GM19395 (cell line): ENCODE measurements around the gene CAPN7.

Source experiments
- ATAC-seq: cut with Tn5 transposase; IDR thresholded peaks from one replicate; pipeline ENCODE4 v1.9.1; 2021; ENCODE audit warnings: mild to moderate bottlenecking, moderate library complexity; ENCODE audit not compliant: unreplicated experiment

CAPN7 gene

DNA sequence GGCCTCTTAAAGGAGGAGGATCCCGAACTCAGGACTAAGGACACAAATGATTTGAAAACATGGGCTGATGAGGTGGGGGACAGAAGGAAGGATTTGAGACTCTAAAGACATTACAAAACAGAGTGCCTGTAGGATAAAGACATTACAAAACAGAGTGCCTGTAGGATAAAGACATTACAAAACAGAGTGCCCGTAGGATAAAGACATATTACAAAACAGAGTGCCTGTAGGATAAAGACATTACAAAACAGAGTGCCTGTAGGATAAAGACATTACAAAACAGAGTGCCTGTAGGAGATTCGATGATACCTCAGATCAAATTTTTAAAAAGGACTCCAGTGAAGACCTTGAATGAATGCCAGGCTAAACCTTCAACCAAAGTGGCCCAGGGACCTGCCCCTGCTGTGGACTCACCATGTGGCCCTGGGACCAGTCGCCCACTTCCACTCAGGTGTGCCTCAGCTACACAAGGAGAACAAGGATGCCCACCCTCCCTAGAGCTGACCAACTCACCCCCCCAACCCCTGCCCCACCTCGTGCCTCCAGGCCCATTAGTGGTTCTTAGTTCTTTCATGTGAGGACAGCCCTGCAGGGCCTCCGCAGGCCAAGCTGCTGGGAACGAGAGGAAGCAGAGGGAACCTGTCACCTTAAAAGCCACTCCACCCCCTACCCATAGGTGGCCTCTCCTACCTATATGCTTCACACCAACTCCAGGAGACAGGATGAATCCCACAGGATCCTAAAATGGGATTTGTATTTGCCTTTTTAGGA is 66.6 kb downstream of the CAPN7 start:
- ATAC-seq = no peak

GRCh38 chr3:15273227-15273626 is 67.2 kb downstream of the CAPN7 start:
- no peak for ATAC-seq

- no peak for ATAC-seq
Measured at GRCh38 chr3:15276028-15276724, 70.1 kb downstream of the CAPN7 start.

- no peak for ATAC-seq
Measured at GRCh38 chr3:15277861-15278500, 71.9 kb downstream of the CAPN7 start.

GRCh38 chr3:15279205-15279604 is 73.2 kb downstream of the CAPN7 start:
- no peak for ATAC-seq

DNA sequence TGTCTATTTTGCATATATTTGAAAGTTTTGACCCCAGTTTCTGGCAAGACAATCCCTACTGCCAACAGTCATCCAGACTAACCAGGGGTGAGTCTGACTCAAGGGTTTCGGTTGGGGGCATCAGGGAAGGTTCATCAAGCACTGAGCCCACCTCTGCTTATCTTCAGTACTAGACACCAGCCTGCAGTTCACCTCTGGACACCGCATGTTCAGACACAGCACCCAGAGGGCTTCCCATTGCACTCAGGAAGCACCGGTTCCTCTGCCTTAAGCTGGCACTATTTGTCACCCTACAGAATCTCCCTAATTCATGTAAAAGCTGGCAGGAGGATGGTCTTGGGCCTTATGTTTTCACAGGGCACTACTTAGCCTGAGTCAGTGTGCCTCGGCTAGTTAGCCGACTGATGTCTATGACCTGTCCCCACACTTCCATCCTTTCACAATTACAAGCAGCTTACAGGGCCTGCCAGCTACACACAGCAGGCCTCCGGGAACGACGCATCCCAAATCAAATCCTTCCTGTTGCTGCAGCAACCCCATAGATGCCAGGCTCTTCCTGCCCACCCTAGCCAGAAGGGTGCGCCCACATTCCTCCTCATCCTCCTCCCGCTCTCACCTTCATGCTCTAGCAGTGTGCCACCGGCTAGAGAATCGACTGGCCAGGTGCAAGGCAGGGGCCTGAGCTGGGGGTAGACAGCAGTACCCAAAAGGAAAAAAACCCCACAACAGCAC is 73.8 kb downstream of the CAPN7 start:
- no peak for ATAC-seq

DNA sequence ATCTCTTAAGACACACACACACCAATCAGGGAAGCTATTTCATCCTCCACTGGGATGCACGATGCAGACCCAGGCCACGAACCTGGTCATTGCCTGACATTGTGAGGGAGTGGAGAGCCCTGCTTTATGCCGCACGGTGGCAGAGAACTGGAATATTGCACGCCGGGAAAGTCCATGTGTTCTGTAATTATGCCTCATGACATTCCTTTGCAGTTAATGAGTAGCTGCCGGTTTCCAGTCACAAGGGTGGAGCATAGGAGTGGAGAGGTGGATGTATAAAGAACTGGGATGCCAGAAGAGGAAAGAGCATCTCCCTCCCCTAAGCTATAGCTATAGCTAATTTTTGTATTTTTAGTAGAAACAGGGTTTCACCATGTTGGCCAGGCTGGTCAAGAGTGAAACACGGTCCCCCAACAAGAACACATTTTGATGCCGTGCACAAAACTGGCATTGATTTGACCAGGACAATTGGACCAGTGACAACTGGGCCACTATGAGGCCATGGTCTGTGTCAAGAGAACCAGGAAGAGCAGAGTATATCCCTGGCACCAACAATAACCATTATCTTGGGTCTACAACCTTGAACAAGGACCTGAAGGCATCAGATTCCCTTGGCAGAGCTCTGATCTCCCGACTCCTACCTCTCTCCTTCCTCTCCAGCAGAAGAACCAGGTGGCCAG is 74.9 kb downstream of the CAPN7 start:
- no peak for ATAC-seq

DNA sequence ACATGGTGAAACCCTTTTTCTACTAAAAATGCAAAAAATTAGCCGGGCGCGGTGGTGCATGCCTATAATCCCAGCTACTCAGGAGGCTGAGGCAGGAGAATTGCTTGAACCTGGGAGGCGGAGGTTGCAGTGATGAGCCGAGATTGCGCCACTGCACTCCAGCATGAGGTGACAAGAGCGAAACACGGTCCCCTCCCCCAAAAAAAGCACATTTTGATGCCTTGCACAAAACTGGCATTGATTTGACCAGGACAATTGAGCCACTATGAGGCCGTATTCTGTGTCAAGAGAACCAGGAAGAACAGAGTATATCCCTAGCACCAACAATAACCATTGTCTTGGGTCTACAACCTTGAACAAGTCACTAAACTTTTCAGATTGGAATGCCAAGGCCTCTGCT is 75.8 kb downstream of the CAPN7 start:
- no peak for ATAC-seq

DNA sequence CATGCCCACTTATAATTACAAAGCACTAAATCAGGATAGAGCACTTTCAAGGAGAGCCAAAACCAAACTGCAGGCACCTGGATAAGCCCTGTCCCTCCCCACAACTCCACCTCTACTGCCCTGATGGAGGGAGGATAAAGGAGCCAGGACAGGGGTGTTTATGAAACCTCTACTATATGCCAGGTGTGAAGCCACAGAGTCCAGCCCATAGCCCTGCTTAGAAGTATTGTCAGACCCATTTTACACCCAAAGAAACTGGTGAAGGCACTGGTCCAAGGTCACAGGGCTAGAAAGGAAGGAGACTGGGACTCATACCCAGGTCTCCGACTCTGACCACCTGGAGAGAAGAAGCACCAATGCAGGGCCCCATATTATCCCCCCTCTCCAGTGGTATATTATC is 77.7 kb downstream of the CAPN7 start:
- peak; percentile 61 for ATAC-seq

DNA sequence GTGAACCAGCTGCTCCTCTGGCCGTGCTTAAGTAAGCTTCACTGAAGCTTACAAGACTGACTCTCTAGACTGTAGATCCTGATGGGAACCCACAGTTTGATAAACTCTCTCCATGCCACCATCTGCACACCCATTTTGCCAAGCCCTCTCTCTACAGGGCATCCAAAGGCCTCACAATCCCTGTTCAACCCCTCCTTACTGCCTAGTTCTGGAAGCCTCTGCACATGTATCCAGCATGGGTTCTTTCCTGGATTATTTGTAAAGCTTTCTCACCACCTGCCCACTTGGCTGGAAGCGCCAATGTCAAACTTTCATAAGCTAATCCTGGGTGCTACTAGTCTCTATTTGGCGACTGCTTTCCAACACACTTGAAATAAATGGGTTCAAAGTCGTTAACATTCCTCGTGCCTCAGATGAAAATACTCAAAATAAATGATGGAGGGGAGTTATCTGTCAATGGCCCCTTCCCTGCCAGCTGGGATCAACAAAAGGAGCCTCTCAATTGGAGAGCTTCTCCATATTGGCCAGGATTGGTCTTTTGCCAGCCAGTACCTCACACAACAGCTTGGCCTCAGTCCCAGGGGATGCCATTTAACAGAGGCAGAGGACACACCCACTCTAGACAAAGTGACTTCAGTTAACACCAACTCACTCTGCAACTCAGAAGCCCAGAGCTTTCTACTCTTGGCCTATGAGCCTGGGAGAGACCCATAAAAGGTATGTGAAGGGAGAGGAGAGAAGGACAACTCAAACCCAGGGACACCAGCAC is 78.3 kb downstream of the CAPN7 start:
- no peak for ATAC-seq

DNA sequence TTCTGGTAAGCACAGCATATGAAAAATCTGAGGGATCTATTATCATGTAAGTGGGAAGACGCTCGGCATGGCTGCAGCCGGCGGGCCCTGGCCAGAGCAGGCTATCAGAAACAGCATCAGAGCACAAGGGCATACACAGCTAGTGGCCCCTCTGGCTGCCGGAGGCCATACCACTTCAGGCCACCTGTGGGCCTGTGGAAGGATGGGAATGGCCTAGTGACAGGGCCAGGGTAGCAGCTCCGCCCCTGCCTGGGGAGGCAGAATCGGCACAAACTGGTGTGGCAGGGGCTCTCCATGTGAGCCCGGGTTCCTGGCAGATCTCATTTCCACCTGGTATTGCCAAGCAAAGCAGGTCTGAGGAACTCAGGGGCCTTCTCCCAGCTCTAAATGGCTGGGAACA is 80.0 kb downstream of the CAPN7 start:
- no peak for ATAC-seq

- ATAC-seq = no peak
Measured at GRCh38 chr3:15287565-15288330, 81.7 kb downstream of the CAPN7 start.

DNA sequence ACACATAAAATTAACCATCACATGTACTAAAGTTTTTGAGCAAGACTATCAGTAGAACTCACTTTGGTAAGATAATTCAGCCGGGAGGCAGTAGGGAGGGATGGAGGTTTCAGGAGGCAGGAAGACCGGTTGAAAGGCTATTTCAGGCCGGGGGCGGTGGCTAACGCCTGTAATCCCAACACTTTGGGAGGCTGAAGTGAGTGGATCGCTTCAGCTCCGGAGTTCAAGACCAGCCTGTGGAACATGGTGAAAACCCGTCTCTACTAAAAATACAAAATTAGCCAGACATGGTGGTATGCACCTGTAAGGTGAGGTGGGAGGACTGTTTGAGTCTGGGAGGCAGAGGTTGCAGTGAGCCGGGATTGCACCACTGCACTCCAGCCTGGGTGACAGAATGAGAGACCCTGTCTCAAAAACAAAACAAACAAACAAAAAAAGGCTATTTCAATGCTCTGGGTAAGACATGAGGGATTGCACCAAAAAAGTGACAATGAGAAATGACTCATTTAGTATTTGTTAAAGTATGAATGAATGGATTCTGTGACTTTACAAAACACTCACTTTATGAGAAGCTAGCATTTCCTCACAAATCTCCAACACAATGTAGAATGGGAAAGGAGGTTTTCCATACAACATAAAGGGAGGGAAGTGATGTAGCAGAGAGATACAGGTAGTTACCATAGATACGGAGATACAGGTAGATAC is 82.4 kb downstream of the CAPN7 start:
- no peak for ATAC-seq

DNA sequence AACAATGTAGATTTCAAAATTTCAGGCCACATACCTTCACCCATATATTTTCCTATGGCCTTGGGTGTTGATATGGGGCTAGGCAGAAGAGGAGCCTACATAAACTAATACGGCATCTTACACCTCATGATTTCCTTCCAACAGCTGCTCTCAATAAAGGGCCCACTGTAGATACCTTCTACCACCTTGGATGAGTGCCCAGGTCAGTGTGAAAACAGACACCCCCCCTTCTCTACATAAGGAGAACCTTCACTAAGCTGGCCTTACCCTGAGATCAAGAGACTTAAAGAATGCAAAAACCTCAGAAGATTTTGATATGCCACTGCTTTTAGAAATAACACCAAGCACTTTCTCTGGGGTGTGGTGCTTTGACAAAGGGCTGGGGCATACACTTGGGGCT is 83.6 kb downstream of the CAPN7 start:
- no peak for ATAC-seq

- no peak for ATAC-seq
Measured at GRCh38 chr3:15290736-15291135, 84.7 kb downstream of the CAPN7 start.

GRCh38 chr3:15291589-15292541 is 85.8 kb downstream of the CAPN7 start:
- ATAC-seq = peak; percentile 94

- ATAC-seq = no peak
Measured at GRCh38 chr3:15292765-15293522, 86.9 kb downstream of the CAPN7 start.
